PC-3 (cell line): Measurements from ENCODE around the gene PI4KA. TPM values are rescaled to one million over a fixed set of nuclear protein-coding genes. Genes with fewer than 3 reads are reported as not detected.

Experiments used
- ATAC-seq: fragments of 200-7000 bp; cut with Tn5 transposase; 2 replicates; pipeline ENCODE4 v1.9.1; 2020; ENCODE audit warnings: mild to moderate bottlenecking, moderate library complexity
- BruUV-seq: library from RNA; stranded (reverse); fragments of 400-500 nt; replicated peaks from 2 replicates; lab custom pipeline; 2021; lab: Mats Ljungman, UMichigan
- CTCF ChIA-PET: fragments of 300-600 bp; sonication (Branson Sonifier 250); formaldehyde crosslinking; loops from one replicate; lab custom pipeline; 2022; ENCODE audit warnings: antibody characterized with exemption; lab: Charles Lee
- POLR2A ChIA-PET: fragments of 300-600 bp; sonication (Branson Sonifier 250); formaldehyde crosslinking; loops from one replicate; lab custom pipeline; 2022; ENCODE audit warnings: antibody characterized with exemption; ENCODE audit not compliant: unreplicated experiment; lab: Charles Lee
- DNase-seq: peaks from one replicate; pipeline ENCODE4 v3.0.0-alpha.2; 2015
- H2AFZ ChIP-seq: fragments of 300-600 bp; sonication (generic); 2 replicates; pipeline ENCODE4 v1.6.0; 2016; ENCODE audit warnings: antibody characterized with exemption, low read length
- H3F3A ChIP-seq: fragments of 300-600 bp; sonication (generic); one replicate; pipeline ENCODE4 v1.6.0; 2017; ENCODE audit warnings: antibody characterized with exemption, low read length, control low read depth, mild to moderate bottlenecking; ENCODE audit not compliant: unreplicated experiment
- H3K27ac ChIP-seq: fragments of 300-600 bp; sonication (generic); 2 replicates; pipeline ENCODE4 v1.5.1; 2016; ENCODE audit warnings: mild to moderate bottlenecking, low read length
- H3K27me3 ChIP-seq: fragments of 300-600 bp; sonication (generic); 2 replicates; pipeline ENCODE4 v1.6.1; 2016; ENCODE audit warnings: low read length, mixed read lengths
- H3K36me3 ChIP-seq: fragments of 300-600 bp; sonication (generic); 2 replicates; pipeline ENCODE4 v1.6.1; 2016; ENCODE audit warnings: low read depth, mixed run types, low read length, mixed read lengths
- H3K4me1 ChIP-seq: fragments of 300-600 bp; sonication (generic); 2 replicates; pipeline ENCODE4 v1.5.1; 2016; ENCODE audit warnings: low read length; ENCODE audit not compliant: insufficient read depth
- H3K4me2 ChIP-seq: fragments of 300-600 bp; sonication (generic); 2 replicates; pipeline ENCODE4 v1.6.0; 2016; ENCODE audit warnings: low read length
- H3K4me3 ChIP-seq: fragments of 300-600 bp; sonication (generic); 2 replicates; pipeline ENCODE4 v1.5.1; 2016; ENCODE audit warnings: mild to moderate bottlenecking, low read length, mixed read lengths
- H3K79me2 ChIP-seq: fragments of 300-600 bp; sonication (generic); 2 replicates; pipeline ENCODE4 v1.6.1; 2017; ENCODE audit warnings: low read length, mixed read lengths
- H3K9ac ChIP-seq: fragments of 300-600 bp; sonication (generic); 2 replicates; pipeline ENCODE4 v1.6.0; 2016; ENCODE audit warnings: mild to moderate bottlenecking, low read length
- H3K9me2 ChIP-seq: fragments of 300-600 bp; sonication (generic); replicated peaks from 2 replicates; pipeline ENCODE4 v1.6.1; 2016; ENCODE audit warnings: mixed run types, low read length, mixed read lengths
- H3K9me3 ChIP-seq: fragments of 300-600 bp; sonication (generic); 2 replicates; pipeline ENCODE4 v1.6.1; 2016; ENCODE audit warnings: low read length, mixed read lengths
- H4K20me1 ChIP-seq: fragments of 300-600 bp; sonication (generic); 2 replicates; pipeline ENCODE4 v1.6.1; 2016; ENCODE audit warnings: low read length, mixed read lengths
- CTCF ChIP-seq: fragments of 300-600 bp; sonication (generic); conservative IDR thresholded peaks from 2 replicates; pipeline ENCODE4 v1.5.1; 2017; ENCODE audit warnings: antibody characterized with exemption, low read depth, mild to moderate bottlenecking, low read length
- EZH2 ChIP-seq: fragments of 300-600 bp; sonication (generic); IDR thresholded peaks from one replicate; pipeline ENCODE4 v1.6.1; 2017; ENCODE audit warnings: antibody characterized with exemption, mild to moderate bottlenecking, low read length; ENCODE audit not compliant: unreplicated experiment
- EZH2phosphoT487 ChIP-seq: fragments of 300-600 bp; sonication (generic); IDR thresholded peaks from 2 replicates; pipeline ENCODE4 v1.6.1; 2018; ENCODE audit warnings: mild to moderate bottlenecking, antibody characterized with exemption, low read length, borderline replicate concordance
- intact Hi-C: fragments of 100-400 bp; cut with micrococcal nuclease; formaldehyde crosslinking; loops from 2 replicates; pipeline ENCODE4 v1.9.0; 2023
- total RNA-seq: library from RNA; depleted of rRNA; stranded (reverse); fragments of >200 nt; gene quantifications from 2 replicates; pipeline ENCODE4 v1.2.3, GENCODE V29; 2014

The PI4KA gene
- total RNA-seq, 1 experiment from 2014 or later: 39.7 TPM

DNA sequence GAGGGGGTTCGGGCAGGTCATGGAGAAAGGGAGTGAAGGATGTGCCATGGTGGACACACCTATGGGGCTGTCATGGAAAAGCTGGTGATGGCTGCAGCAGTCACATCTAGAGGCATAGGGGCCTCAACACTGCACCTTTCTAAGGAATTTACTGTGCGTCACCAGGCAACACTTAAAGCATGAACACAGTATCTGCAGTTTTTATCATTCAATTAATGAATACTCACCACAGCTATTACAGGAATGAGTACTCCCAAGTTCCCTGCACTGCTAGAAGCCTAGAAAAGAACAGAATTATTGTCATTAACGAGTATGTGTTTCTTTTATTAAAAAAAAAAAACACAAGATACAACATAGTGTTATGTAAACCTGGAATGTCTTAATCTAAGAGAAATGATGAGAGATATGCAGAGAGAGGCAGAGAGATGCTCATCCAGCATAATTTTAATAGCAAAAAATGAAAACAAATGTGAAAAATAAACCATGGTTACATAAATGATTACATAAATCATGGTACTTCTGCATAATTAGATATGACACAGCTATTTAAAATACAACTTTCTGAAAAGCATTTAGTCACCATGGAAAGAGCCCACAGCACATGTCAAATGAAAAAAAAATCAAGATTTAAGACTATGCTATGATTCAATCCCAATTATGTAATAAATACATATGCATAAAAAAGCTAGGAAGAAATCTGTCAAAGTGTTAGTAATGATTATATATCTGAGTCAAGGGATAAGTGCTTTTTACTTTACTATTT is 65.5 kb downstream of the PI4KA start:
- Histone ChIP-seq H3K4me1 (no peaks in the 10 kb centered on the region), H3K27me3 (no peaks in the 10 kb centered on the region), H3K9ac (no peak overlapping the region), H3K79me2 (no peaks in the 10 kb centered on the region), H3F3A (no peaks in the 10 kb centered on the region), H3K9me2 (no peaks in the 10 kb centered on the region), H4K20me1 (no peaks in the 10 kb centered on the region), H3K4me3 (no peak overlapping the region), H3K36me3 (no peaks in the 10 kb centered on the region; the same call in 1 of the 2 replicates), H3K4me2 (no peak overlapping the region), H2AFZ (no peak overlapping the region), H3K27ac (no peak overlapping the region), H3K9me3 (no peaks in the 10 kb centered on the region)
- DNase-seq (no peak), ATAC-seq (no peak)
- no peak for TF ChIP-seq EZH2
- TF ChIP-seq CTCF: no peak
- TF ChIP-seq EZH2phosphoT487: no peak
- no TSS peak for BruUV-seq
- ChIA-PET CTCF (no interaction called here), POLR2A (no interaction called here)
- intact Hi-C loops: no loop called here

DNA sequence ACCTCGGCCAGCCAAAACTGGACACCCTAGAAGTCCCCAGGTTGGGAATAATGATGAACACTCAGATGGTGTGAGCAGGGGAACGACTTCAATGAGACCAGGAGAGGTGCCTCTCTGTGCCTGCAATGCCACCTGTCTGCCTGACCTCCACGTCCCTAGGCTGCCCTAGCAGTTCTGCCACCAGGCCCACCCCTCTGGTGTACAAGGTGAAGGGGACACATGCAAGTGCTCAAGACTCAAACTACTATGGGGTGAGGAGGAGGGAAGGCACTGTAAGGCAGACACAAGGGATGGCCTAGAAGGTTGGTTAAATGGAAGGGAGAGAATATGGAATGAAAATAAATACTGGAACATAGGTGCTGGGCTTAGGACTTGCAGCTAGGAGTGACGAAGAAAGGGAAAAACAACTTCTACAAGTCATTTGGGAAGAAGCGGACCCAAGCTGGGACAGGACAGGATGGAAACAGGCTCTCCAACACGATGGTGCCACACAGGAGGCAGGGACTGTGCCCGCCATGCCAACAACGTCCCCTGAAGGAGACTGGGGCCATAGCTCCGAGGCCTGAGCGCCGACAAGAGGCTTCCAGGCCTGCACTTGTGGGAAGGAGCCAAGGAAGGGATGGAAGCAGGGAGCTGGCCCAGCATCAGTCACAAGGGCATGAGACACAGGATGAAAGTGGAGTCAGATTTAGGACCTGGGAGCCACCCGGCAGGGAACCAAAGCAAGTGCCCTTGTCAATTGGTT is 66.2 kb downstream of the PI4KA start:
- Histone ChIP-seq H3K9ac (no peak overlapping the region), H3F3A (no peaks in the 10 kb centered on the region), H3K4me3 (no peak overlapping the region), H3K9me2 (no peaks in the 10 kb centered on the region), H3K27me3 (no peaks in the 10 kb centered on the region), H3K4me2 (no peak overlapping the region), H3K36me3 (no peaks in the 10 kb centered on the region; the same call in 1 of the 2 replicates), H4K20me1 (no peaks in the 10 kb centered on the region), H3K9me3 (no peaks in the 10 kb centered on the region), H3K27ac (no peak overlapping the region), H3K4me1 (no peaks in the 10 kb centered on the region), H3K79me2 (no peaks in the 10 kb centered on the region), H2AFZ (no peak overlapping the region)
- no peak for TF ChIP-seq EZH2phosphoT487
- no peak for TF ChIP-seq EZH2
- intact Hi-C loops: no loop called here
- ChIA-PET CTCF (no interaction called here), POLR2A (no interaction called here)
- ATAC-seq (no peak), DNase-seq (no peak)
- BruUV-seq: no TSS peak

GRCh38 chr22:20788627-20789344 is 69.8 kb downstream of the PI4KA start:
- CTCF ChIA-PET: no interaction called here
- no peak for ATAC-seq

More at GRCh38 chr22:20788627-20789344, 69.8 kb downstream of the PI4KA start:
- POLR2A ChIA-PET: no interaction called here
- TF ChIP-seq EZH2phosphoT487 (no peak), EZH2 (no peak), CTCF (no peak)
- intact Hi-C loops: no loop called here
- Histone ChIP-seq H3K9ac (no peak overlapping the region), H3K36me3 (no peaks in the 10 kb centered on the region), H2AFZ (no peak overlapping the region), H3F3A (no peaks in the 10 kb centered on the region), H3K9me2 (no peaks in the 10 kb centered on the region), H3K4me3 (no peak overlapping the region), H3K79me2 (no peaks in the 10 kb centered on the region), H3K4me1 (peaks cover 5% of the 10 kb centered on the region), H3K4me2 (no peak overlapping the region), H3K27me3 (no peaks in the 10 kb centered on the region), H3K9me3 (no peaks in the 10 kb centered on the region), H3K27ac (no peak overlapping the region), H4K20me1 (no peaks in the 10 kb centered on the region)
- DNase-seq: no peak
- no TSS peak for BruUV-seq
